HG03432 (cell line): ENCODE measurements around the gene SCP2.
"Not testable (repeated sequence)": the region's sequence is repeated elsewhere in the genome, so short reads cannot be mapped to it uniquely, and the experiment has no call there.

Source experiments
- ATAC-seq: cut with Tn5 transposase; IDR thresholded peaks from one replicate; pipeline ENCODE4 v1.9.1; 2021; ENCODE audit warnings: mild to moderate bottlenecking, moderate library complexity; ENCODE audit not compliant: unreplicated experiment

The SCP2 gene

GRCh38 chr1:52967666-52968065 is 40.6 kb downstream of the SCP2 start:
- ATAC-seq: no peak

DNA sequence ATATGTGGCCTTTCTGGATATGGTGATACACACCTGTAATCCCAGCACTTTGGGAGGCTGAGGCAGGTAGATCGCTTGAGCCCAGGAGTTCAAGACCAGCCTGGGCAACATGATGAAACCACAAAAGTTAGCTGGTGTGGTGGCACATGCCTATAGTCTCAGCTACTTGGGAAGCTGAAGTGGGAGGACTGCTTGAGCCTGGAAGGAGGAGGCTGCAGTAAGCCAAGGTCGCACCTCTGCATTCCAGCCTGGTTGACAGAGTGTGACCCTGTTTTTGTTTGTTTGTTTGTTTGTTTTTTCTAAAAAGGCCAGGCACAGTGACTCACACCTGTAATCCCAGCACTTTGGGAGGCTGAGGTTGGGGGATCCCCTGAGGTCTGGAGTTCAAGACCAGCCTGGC is 42.2 kb downstream of the SCP2 start:
- not testable (repeated sequence) for ATAC-seq

- ATAC-seq: no peak
These were observed 43.1 kb downstream of the SCP2 start for GRCh38 chr1:52970149-52970548.

DNA sequence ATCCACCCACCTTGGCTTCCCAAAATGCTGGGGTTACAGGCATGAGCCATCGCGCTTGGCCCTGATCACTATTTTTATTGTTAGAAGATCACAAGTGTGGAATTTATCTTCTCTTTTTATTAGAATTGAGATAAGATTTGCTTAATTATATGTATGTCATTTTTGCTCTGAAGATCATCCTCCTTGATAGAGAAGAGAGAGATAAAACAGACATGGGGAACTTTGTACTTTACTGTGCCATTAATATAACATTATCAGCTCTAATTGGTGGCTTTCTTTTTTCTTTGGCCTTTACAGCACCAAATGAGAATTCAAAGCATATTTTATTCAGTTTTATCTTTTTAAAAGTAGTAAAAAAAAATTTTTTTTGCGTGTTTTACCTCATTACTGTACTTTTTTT is 46.8 kb downstream of the SCP2 start:
- ATAC-seq: no peak

GRCh38 chr1:52976183-52977035 is 49.3 kb downstream of the SCP2 start:
- ATAC-seq: no peak

DNA sequence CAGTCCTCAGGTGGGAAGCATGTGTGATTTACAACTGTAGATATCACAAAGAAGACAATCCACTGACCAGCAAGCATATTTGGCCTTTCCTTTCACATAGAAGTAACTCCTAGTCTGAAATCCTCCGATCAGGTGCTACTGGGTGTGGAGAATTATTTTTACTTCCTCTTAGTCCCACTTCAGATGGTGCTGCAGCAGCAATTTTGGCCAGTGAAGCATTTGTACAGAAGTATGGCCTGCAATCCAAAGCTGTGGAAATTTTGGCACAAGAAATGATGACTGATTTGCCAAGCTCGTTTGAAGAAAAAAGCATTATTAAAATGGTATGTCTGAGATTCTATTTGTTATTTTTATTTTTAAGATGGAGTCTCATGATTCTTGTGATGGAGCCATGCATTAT is 51.0 kb downstream of the SCP2 start:
- no peak for ATAC-seq

DNA sequence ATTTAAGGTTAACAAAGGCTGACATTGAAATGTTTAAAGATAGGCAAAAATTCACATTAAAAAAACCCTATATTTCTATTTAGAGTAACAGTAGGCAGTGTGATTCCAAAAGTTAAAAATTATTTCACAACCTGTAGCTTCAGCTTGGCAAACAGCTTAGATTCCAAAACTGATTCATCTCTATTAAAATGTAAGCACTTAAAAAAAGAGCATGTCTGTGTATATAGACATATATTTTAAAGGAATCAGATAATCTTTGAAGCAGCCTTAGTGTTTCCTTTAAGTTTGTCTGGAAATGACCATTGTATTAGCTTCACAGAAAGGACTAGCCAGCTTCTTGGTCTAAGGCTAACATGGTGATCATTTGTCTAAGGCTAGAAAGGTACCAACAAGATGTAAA is 65.7 kb downstream of the SCP2 start:
- ATAC-seq: not testable (repeated sequence)

GRCh38 chr1:52994656-52995055 is 67.6 kb downstream of the SCP2 start:
- ATAC-seq: no peak

DNA sequence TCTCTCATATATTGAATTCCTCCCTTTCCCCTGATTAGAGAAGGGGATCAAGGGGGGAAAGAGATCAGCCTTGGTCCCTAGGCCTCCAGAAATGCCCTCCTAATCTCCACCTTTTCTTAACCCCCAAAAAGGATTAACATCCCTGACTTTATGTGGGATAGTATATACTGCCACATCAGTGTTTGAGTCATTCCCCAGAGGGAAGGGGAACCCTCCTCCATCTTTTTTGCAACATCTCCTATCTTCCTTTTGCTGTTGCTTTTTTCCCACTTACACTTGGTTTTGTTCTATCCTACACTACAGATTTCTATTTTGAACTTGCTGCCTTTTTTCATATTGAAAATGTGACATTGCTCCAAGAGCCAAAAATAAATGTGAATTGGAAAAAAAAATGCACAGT is 69.6 kb downstream of the SCP2 start:
- ATAC-seq: no peak

- ATAC-seq: no peak
These were observed 74.1 kb downstream of the SCP2 start for GRCh38 chr1:53001128-53001527.

DNA sequence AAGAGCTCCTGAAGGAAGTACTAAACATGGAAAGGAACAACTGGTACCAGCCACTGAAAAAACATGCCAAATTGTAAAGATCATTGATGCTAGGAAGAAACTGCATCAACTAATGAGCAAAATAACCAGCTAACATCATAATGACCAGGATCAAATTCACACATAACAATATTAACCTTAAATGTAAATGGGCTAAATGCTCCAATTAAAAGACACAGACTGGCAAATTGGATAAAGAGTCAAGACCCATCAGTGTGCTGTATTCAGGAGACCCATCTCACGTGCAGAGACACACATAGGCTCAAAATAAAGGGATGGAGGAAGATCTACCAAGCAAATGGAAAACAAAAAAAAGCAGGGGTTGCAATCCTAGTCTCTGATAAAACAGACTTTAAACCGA is 79.5 kb downstream of the SCP2 start:
- not testable (repeated sequence) for ATAC-seq

DNA sequence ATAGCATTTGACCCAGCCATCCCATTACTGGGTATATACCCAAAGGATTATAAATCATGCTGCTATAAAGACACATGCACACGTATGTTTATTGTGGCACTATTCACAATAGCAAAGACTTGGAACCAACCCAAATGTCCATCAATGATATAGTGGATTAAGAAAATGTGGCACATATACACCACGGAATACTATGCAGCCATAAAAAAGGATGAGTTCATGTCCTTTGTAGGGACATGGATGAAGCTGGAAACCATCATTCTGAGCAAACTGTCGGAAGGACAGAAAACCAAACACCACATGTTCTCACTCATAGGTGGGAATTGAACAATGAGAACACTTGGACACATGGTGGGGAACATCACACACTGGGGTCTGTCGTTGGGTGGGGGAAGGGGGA is 83.2 kb downstream of the SCP2 start:
- not testable (repeated sequence) for ATAC-seq

DNA sequence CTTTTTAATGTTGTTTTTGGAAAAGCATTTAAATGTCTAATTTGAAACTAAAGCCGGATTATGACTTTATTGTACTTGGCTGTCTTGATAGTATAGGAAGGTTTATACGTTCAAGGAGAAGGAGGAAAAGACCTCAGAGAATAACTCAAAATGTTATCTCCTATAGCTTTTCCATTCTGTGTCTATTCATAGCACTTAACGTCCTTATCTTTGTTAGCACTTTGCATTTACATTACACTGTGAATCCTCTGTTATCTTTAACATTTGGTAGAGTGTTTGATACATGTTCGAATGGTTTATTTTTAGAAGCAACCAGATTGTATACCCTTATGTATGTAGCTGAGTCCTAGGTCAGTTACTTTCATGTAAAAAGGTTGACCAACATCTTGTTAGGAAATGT is 84.1 kb downstream of the SCP2 start:
- no peak for ATAC-seq

DNA sequence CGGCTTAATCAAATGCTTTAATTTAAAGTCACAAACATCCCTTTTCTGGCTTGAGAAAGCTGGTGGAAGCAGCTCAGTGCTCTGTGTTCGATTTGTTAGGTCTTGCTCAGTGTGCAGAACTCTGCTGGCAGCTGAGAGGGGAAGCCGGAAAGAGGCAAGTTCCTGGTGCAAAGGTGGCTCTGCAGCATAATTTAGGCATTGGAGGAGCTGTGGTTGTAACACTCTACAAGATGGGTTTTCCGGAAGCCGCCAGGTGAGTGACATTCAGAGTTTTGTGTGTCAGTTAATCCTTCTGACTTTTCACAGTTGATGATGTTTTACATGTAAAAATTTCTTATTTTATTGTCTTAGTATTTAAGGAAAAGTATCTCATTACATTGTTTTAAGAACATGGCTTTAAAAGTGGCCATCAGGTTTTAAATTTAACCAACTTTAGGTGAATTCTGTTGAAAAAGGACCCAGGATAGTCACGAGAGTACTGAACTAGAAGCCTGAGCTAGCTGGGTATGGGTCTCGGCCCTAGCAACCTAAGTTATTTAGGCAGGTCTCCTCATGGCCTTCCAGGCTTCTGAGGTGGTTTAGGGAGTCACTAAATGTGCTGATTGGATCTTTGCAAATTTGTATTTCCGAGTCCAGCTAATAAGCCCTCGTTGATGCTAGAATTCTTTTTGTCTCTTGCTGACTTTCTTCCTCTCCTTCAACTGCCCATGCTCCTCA is 87.9 kb downstream of the SCP2 start:
- ATAC-seq: peak; percentile 91

GRCh38 chr1:53015508-53015860 is 88.4 kb downstream of the SCP2 start:
- ATAC-seq: no peak

GRCh38 chr1:53016705-53017104 is 89.6 kb downstream of the SCP2 start:
- no peak for ATAC-seq

DNA sequence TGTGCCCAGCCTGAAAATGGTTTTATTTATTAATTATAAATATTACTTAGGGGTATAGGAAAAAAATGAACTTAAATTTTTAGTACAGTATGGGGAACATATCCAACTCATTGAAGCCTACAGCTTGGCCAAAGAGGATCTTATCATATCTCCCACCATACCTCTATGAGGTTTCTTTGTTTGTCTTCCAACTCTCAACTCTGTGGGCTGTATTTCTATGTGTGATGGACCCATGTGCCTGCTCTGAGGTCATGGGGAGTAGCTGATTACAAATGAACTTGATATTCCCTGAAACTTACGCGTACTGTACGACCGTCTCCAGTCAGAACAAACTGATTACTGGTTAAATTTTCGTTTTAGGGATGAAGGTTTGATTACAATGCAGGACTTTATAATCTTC is 93.5 kb downstream of the SCP2 start:
- ATAC-seq: no peak

DNA sequence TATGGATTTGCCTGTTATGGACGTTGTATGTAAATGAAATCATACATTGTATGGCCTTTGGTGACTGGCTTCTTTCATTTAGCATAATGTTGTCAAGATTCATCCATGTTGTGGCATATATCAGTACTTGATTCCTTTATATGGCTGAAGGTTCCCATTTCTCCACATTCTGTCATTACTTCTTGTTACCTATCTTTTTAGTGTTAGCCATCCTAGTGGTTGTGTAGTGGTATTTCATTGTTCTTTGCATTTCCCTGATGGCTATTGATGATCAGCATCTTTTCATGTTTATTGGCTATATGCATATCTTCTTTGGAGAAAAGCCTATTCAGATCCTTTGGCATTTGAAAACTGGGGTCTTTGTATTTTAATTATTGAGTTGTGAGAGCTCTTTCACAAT is 95.1 kb downstream of the SCP2 start:
- ATAC-seq: no peak

GRCh38 chr1:53023546-53023945 is 96.5 kb downstream of the SCP2 start:
- ATAC-seq: no peak

GRCh38 chr1:53024117-53024516 is 97.0 kb downstream of the SCP2 start:
- no peak for ATAC-seq

DNA sequence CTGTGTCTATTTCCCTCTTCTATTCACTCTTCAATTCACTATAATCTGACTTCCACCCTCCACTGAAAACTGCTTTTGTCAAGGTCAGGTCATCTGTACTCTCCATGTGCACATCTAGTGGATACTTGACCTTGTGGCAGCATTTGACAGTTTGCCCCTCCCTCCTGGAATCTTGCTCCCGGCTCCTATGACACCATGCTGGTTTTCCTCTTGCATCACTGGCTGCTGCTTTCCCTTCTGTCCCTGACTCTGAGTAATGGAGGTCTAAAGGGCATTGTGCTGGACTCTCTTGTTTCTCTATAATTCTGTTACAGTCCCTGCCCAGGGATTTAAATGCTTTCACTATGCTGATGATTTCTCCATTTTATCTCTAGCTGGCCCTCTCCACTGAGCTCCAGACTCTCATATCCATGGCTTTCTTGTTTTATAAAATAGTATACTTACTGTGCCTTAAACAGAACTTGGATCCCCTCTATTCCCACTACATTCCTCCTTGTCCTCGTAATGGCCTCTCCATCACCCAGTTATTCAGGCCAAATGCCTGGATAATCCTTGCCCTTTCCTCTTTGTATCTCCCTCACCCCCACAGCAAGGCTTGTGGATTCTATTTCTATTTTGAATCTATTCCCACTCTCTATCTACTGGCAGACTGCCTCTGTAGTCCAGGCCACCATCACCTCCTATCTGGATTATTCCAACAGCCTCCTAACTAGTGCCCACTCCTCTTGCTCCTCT is 98.1 kb downstream of the SCP2 start:
- ATAC-seq: no peak

DNA sequence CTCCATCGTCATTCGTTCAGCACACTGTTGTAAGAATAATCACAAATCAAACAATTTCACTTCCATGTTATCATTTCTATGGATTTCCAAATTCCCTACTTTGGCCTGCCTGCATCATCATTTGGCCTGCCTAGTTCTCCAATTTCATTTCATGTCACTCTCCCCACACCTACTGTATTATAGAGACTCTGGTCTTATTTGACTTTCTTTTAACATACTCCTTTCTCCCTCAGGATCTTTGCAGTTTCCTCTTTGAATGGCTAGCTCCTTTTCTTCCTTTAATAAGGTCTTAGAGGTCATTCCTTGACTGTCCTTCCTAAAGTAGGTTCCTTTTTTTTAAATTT is 98.7 kb downstream of the SCP2 start:
- no peak for ATAC-seq
